MM.1S (cell line): ENCODE measurements around the gene HEBP2.

Source experiments
- DNase-seq: peaks from one replicate; pipeline ENCODE4 v3.0.0-alpha.2; 2015
- H2AFZ ChIP-seq: fragments of 300-600 bp; sonication (generic); 2 replicates; pipeline ENCODE4 v1.6.0; 2016; ENCODE audit warnings: antibody characterized with exemption, low read length
- H3F3A ChIP-seq: fragments of 300-600 bp; sonication (generic); 2 replicates; pipeline ENCODE4 v1.6.1; 2016; ENCODE audit warnings: mild to moderate bottlenecking, antibody characterized with exemption, low read length, moderate library complexity, mixed read lengths; ENCODE audit not compliant: insufficient read depth
- H3K27ac ChIP-seq: fragments of 300-600 bp; sonication (generic); 2 replicates; pipeline ENCODE4 v1.5.1; 2016; ENCODE audit warnings: mild to moderate bottlenecking, low read length
- H3K27me3 ChIP-seq: fragments of 300-600 bp; sonication (generic); replicated peaks from 2 replicates; pipeline ENCODE4 v1.6.0; 2016; ENCODE audit warnings: low read length; ENCODE audit not compliant: insufficient read depth
- H3K36me3 ChIP-seq: fragments of 300-600 bp; sonication (generic); replicated peaks from 2 replicates; pipeline ENCODE4 v1.6.1; 2016; ENCODE audit warnings: mild to moderate bottlenecking, low read length, mixed read lengths; ENCODE audit not compliant: insufficient read depth
- H3K4me1 ChIP-seq: fragments of 300-600 bp; sonication (generic); 2 replicates; pipeline ENCODE4 v1.6.1; 2016; ENCODE audit warnings: low read length, mixed read lengths
- H3K4me2 ChIP-seq: fragments of 300-600 bp; sonication (generic); 2 replicates; pipeline ENCODE4 v1.6.0; 2016; ENCODE audit warnings: low read depth, low read length
- H3K4me3 ChIP-seq: fragments of 300-600 bp; sonication (generic); 2 replicates; pipeline ENCODE4 v1.5.1; 2016; ENCODE audit warnings: low read length, mixed read lengths
- H3K79me2 ChIP-seq: fragments of 300-600 bp; sonication (generic); 2 replicates; pipeline ENCODE4 v1.6.1; 2016; ENCODE audit warnings: mixed run types, low read length, mixed read lengths
- H3K9ac ChIP-seq: fragments of 300-600 bp; sonication (generic); 2 replicates; pipeline ENCODE4 v1.6.1; 2016; ENCODE audit warnings: low read length, mixed read lengths
- H3K9me2 ChIP-seq: fragments of 300-600 bp; sonication (generic); replicated peaks from 2 replicates; pipeline ENCODE4 v1.6.1; 2016; ENCODE audit warnings: mild to moderate bottlenecking, low read length, mixed read lengths; ENCODE audit not compliant: insufficient read depth
- H3K9me3 ChIP-seq: fragments of 300-600 bp; sonication (generic); replicated peaks from 2 replicates; pipeline ENCODE4 v1.6.1; 2016; ENCODE audit warnings: mild to moderate bottlenecking, low read length, mixed read lengths; ENCODE audit not compliant: insufficient read depth
- H4K20me1 ChIP-seq: fragments of 300-600 bp; sonication (generic); 2 replicates; pipeline ENCODE4 v1.6.1; 2016; ENCODE audit warnings: mild to moderate bottlenecking, low read length, moderate library complexity, mixed read lengths; ENCODE audit not compliant: insufficient read depth
- CTCF ChIP-seq: fragments of 300-600 bp; sonication (generic); IDR thresholded peaks from 2 replicates; pipeline ENCODE4 v1.5.1; 2016; ENCODE audit warnings: antibody characterized with exemption, low read length, mixed read lengths
- EZH2 ChIP-seq: fragments of 300-600 bp; sonication (generic); optimal IDR thresholded peaks from 2 replicates; pipeline ENCODE3; 2017; ENCODE audit warnings: low read depth, mild to moderate bottlenecking, antibody characterized with exemption, low read length, mixed read lengths
- EZH2phosphoT487 ChIP-seq: fragments of 300-600 bp; sonication (generic); IDR thresholded peaks from 2 replicates; pipeline ENCODE4 v1.6.1; 2018; ENCODE audit warnings: antibody characterized with exemption, low read length

Gene HEBP2

GRCh38 chr6:138386897-138387296 is 17.1 kb upstream of the HEBP2 start:
- no peak overlapping the region for H2AFZ ChIP-seq
- no peaks in the 10 kb centered on the region for H4K20me1 ChIP-seq
- H3K36me3 ChIP-seq = no peaks in the 10 kb centered on the region
- no peak overlapping the region for H3K4me3 ChIP-seq
- no peaks in the 10 kb centered on the region for H3K9me2 ChIP-seq
- H3F3A ChIP-seq = no peaks in the 10 kb centered on the region
- H3K9me3 ChIP-seq = no peaks in the 10 kb centered on the region
- no peak for DNase-seq
- H3K4me1 ChIP-seq = no peaks in the 10 kb centered on the region
- no peak overlapping the region for H3K9ac ChIP-seq
- TF ChIP-seq CTCF (no peak), EZH2 (no peak), EZH2phosphoT487 (no peak)
- no peaks in the 10 kb centered on the region for H3K27me3 ChIP-seq
- H3K27ac ChIP-seq = no peak overlapping the region
- H3K4me2 ChIP-seq = no peak overlapping the region
- H3K79me2 ChIP-seq = no peaks in the 10 kb centered on the region

GRCh38 chr6:138387577-138388368 is 16.2 kb upstream of the HEBP2 start:
- no peaks in the 10 kb centered on the region for H3K4me1 ChIP-seq
- no peak overlapping the region for H3K27ac ChIP-seq
- H3F3A ChIP-seq = no peaks in the 10 kb centered on the region
- no peaks in the 10 kb centered on the region for H4K20me1 ChIP-seq
- H2AFZ ChIP-seq = no peak overlapping the region
- no peak overlapping the region for H3K4me3 ChIP-seq
- H3K9me2 ChIP-seq = no peaks in the 10 kb centered on the region
- H3K4me2 ChIP-seq = no peak overlapping the region
- TF ChIP-seq EZH2 = no peak
- no peak for TF ChIP-seq EZH2phosphoT487
- TF ChIP-seq CTCF = no peak
- no peak overlapping the region for H3K9ac ChIP-seq
- no peak for DNase-seq
- no peaks in the 10 kb centered on the region for H3K9me3 ChIP-seq
- no peaks in the 10 kb centered on the region for H3K79me2 ChIP-seq
- no peaks in the 10 kb centered on the region for H3K36me3 ChIP-seq
- H3K27me3 ChIP-seq = no peaks in the 10 kb centered on the region

GRCh38 chr6:138389551-138389950 is 14.5 kb upstream of the HEBP2 start:
- DNase-seq = no peak
- no peaks in the 10 kb centered on the region for H3K36me3 ChIP-seq
- H3K9ac ChIP-seq = no peak overlapping the region
- TF ChIP-seq EZH2phosphoT487 = no peak
- TF ChIP-seq EZH2 = no peak
- TF ChIP-seq CTCF = no peak
- no peaks in the 10 kb centered on the region for H3K79me2 ChIP-seq
- no peaks in the 10 kb centered on the region for H4K20me1 ChIP-seq
- H3K9me3 ChIP-seq = no peaks in the 10 kb centered on the region
- peaks cover 9% of the 10 kb centered on the region for H3K4me1 ChIP-seq
- H3K4me2 ChIP-seq = no peak overlapping the region
- no peaks in the 10 kb centered on the region for H3K27me3 ChIP-seq
- H3F3A ChIP-seq = no peaks in the 10 kb centered on the region
- H3K9me2 ChIP-seq = no peaks in the 10 kb centered on the region
- H2AFZ ChIP-seq = no peak overlapping the region
- H3K27ac ChIP-seq = no peak overlapping the region
- no peak overlapping the region for H3K4me3 ChIP-seq
